ENCODE results near the gene WDFY4. TPM values are rescaled to one million over a fixed set of nuclear protein-coding genes. Genes with fewer than 3 reads are reported as not detected.

WDFY4 gene
- total RNA-seq, 1 donor from 2014 or later: 0.25 TPM

- H3K4me1 ChIP-seq (ENCODE audit: insufficient read depth, low read length): no peaks in the 10 kb centered on the region
- H2AFZ ChIP-seq (ENCODE audit: low read depth, low read length): no peak overlapping the region
- H4K20me1 ChIP-seq (ENCODE audit: insufficient read depth, low read length): no peaks in the 10 kb centered on the region
- H3K36me3 ChIP-seq (ENCODE audit: insufficient read depth, low read length): no peaks in the 10 kb centered on the region
- peaks cover 22% of the 10 kb centered on the region for H3K4me1 Mint-ChIP-seq (ENCODE audit: low read depth, unreplicated experiment)
- no peaks in the 10 kb centered on the region for H3K36me3 Mint-ChIP-seq (ENCODE audit: low read depth, unreplicated experiment)
- H3K27ac Mint-ChIP-seq (ENCODE audit: unreplicated experiment): no peak overlapping the region
- no peak overlapping the region for H3K4me3 ChIP-seq (ENCODE audit: insufficient read depth, low read depth, low read length)
- no peak overlapping the region for H3K4me3 Mint-ChIP-seq (ENCODE audit: unreplicated experiment)
- H3K27me3 ChIP-seq (ENCODE audit: insufficient read depth, low read length): peaks cover 2% of the 10 kb centered on the region
- FAIRE-seq (no peak), DNase-seq (ENCODE audit: low read depth) (no peak)
- H3K27me3 Mint-ChIP-seq (ENCODE audit: low read depth, unreplicated experiment): peaks cover 2% of the 10 kb centered on the region
- no peaks in the 10 kb centered on the region for H3K79me2 ChIP-seq (ENCODE audit: insufficient read depth, low read length)
- TF ChIP-seq CTCF (IDR thresholded peaks at IDR 0.05; ENCODE audit: insufficient read depth, low read depth, low read length) (no peak), EZH2 (IDR thresholded peaks at IDR 0.05; ENCODE audit: insufficient read depth, low read length) (no peak)
- no peak overlapping the region for H3K9ac ChIP-seq (ENCODE audit: low read length)
- H3K27ac ChIP-seq (ENCODE audit: low read depth, low read length): no peak overlapping the region
- no peaks in the 10 kb centered on the region for H3K9me3 ChIP-seq (ENCODE audit: insufficient read depth, low read depth, low read length)
- H3K4me2 ChIP-seq (ENCODE audit: low read length): no peak overlapping the region
- H3K9me3 Mint-ChIP-seq (ENCODE audit: unreplicated experiment): no peaks in the 10 kb centered on the region
These were observed 120.7 kb downstream of the WDFY4 start for GRCh38 chr10:48805411-48805810.

GRCh38 chr10:48805848-48806247, 121.2 kb downstream of the WDFY4 start:
- Histone ChIP-seq H4K20me1 (ENCODE audit: insufficient read depth, low read length) (no peaks in the 10 kb centered on the region), H3K4me3 (ENCODE audit: insufficient read depth, low read depth, low read length) (no peak overlapping the region), H3K4me1 (ENCODE audit: insufficient read depth, low read length) (no peaks in the 10 kb centered on the region), H3K27ac (ENCODE audit: low read depth, low read length) (no peak overlapping the region), H3K36me3 (ENCODE audit: insufficient read depth, low read length) (no peaks in the 10 kb centered on the region), H2AFZ (ENCODE audit: low read depth, low read length) (no peak overlapping the region), H3K27me3 (ENCODE audit: insufficient read depth, low read length) (peaks cover 2% of the 10 kb centered on the region), H3K79me2 (ENCODE audit: insufficient read depth, low read length) (no peaks in the 10 kb centered on the region), H3K9ac (ENCODE audit: low read length) (no peak overlapping the region), H3K4me2 (ENCODE audit: low read length) (no peak overlapping the region), H3K9me3 (ENCODE audit: insufficient read depth, low read depth, low read length) (no peaks in the 10 kb centered on the region)
- Mint-ChIP-seq H3K4me3 (ENCODE audit: unreplicated experiment) (no peak overlapping the region), H3K4me1 (ENCODE audit: low read depth, unreplicated experiment) (peaks cover 22% of the 10 kb centered on the region), H3K27ac (ENCODE audit: unreplicated experiment) (no peak overlapping the region), H3K9me3 (ENCODE audit: unreplicated experiment) (no peaks in the 10 kb centered on the region), H3K27me3 (ENCODE audit: low read depth, unreplicated experiment) (peaks cover 2% of the 10 kb centered on the region), H3K36me3 (ENCODE audit: low read depth, unreplicated experiment) (no peaks in the 10 kb centered on the region)
- DNase-seq (ENCODE audit: low read depth): no peak
- no peak for FAIRE-seq
- TF ChIP-seq CTCF (IDR thresholded peaks at IDR 0.05; ENCODE audit: insufficient read depth, low read depth, low read length) (no peak), EZH2 (IDR thresholded peaks at IDR 0.05; ENCODE audit: insufficient read depth, low read length) (no peak)

GRCh38 chr10:48806342-48806741, 121.7 kb downstream of the WDFY4 start:
- Histone ChIP-seq H3K27me3 (ENCODE audit: insufficient read depth, low read length) (peaks cover 2% of the 10 kb centered on the region), H3K79me2 (ENCODE audit: insufficient read depth, low read length) (no peaks in the 10 kb centered on the region), H2AFZ (ENCODE audit: low read depth, low read length) (no peak overlapping the region), H3K4me2 (ENCODE audit: low read length) (no peak overlapping the region), H3K27ac (ENCODE audit: low read depth, low read length) (no peak overlapping the region), H3K4me3 (ENCODE audit: insufficient read depth, low read depth, low read length) (no peak overlapping the region), H3K9ac (ENCODE audit: low read length) (no peak overlapping the region), H3K9me3 (ENCODE audit: insufficient read depth, low read depth, low read length) (no peaks in the 10 kb centered on the region), H3K36me3 (ENCODE audit: insufficient read depth, low read length) (no peaks in the 10 kb centered on the region), H4K20me1 (ENCODE audit: insufficient read depth, low read length) (no peaks in the 10 kb centered on the region), H3K4me1 (ENCODE audit: insufficient read depth, low read length) (peaks cover 3% of the 10 kb centered on the region)
- Mint-ChIP-seq H3K4me1 (ENCODE audit: low read depth, unreplicated experiment) (peaks cover 26% of the 10 kb centered on the region), H3K27ac (ENCODE audit: unreplicated experiment) (no peak overlapping the region), H3K4me3 (ENCODE audit: unreplicated experiment) (no peak overlapping the region), H3K27me3 (ENCODE audit: low read depth, unreplicated experiment) (peaks cover 2% of the 10 kb centered on the region), H3K9me3 (ENCODE audit: unreplicated experiment) (no peaks in the 10 kb centered on the region), H3K36me3 (ENCODE audit: low read depth, unreplicated experiment) (no peaks in the 10 kb centered on the region)
- TF ChIP-seq EZH2 (IDR thresholded peaks at IDR 0.05; ENCODE audit: insufficient read depth, low read length) (no peak), CTCF (IDR thresholded peaks at IDR 0.05; ENCODE audit: insufficient read depth, low read depth, low read length) (no peak)
- no peak for FAIRE-seq
- no peak for DNase-seq (ENCODE audit: low read depth)

Data from astrocyte (in vitro differentiated cells and primary cell).